GM23338 (cell line): ENCODE measurements around the gene C1orf198. TPM values are rescaled to one million over a fixed set of nuclear protein-coding genes. Genes with fewer than 3 reads are reported as not detected.

Experiments used
- ATAC-seq: fragments of 200-7000 bp; cut with Tn5 transposase; 3 replicates; pipeline ENCODE4 v1.9.1; 2020
- DNase-seq: peaks from one replicate; pipeline ENCODE4 v3.0.0-alpha.2; 2015; ENCODE audit warnings: low spot score
- H2AFZ ChIP-seq: fragments of 200-600 bp; sonication (generic); 2 replicates; pipeline ENCODE4 v1.8.0; 2016; ENCODE audit warnings: antibody characterized with exemption, mild to moderate bottlenecking, moderate library complexity
- H3F3A ChIP-seq: fragments of 200-600 bp; sonication (generic); replicated peaks from 2 replicates; pipeline ENCODE4 v1.8.0; 2017; ENCODE audit warnings: antibody characterized with exemption, mixed run types, low read depth
- H3K27ac ChIP-seq: fragments of 200-600 bp; sonication (generic); 2 replicates; pipeline ENCODE4 v1.6.1; 2016; ENCODE audit warnings: low read depth
- H3K27me3 ChIP-seq: fragments of 200-600 bp; sonication (generic); 2 replicates; pipeline ENCODE4 v1.8.0; 2016; ENCODE audit warnings: mild to moderate bottlenecking, mixed run types, moderate library complexity; ENCODE audit not compliant: insufficient read depth
- H3K36me3 ChIP-seq: fragments of 200-600 bp; sonication (generic); 2 replicates; pipeline ENCODE4 v1.8.0; 2016; ENCODE audit warnings: mild to moderate bottlenecking; ENCODE audit not compliant: insufficient read depth
- H3K4me1 ChIP-seq: fragments of 200-600 bp; sonication (generic); 2 replicates; pipeline ENCODE4 v1.8.0; 2016; ENCODE audit warnings: mild to moderate bottlenecking, moderate library complexity; ENCODE audit not compliant: insufficient read depth
- H3K4me2 ChIP-seq: fragments of 200-600 bp; sonication (generic); 2 replicates; pipeline ENCODE4 v1.7.1; 2017; ENCODE audit warnings: mixed run types
- H3K4me3 ChIP-seq: fragments of 200-600 bp; sonication (generic); 2 replicates; pipeline ENCODE4 v1.6.1; 2016; ENCODE audit warnings: mixed run types
- H3K79me2 ChIP-seq: fragments of 200-600 bp; sonication (generic); replicated peaks from 2 replicates; pipeline ENCODE4 v1.8.0; 2017; ENCODE audit warnings: mild to moderate bottlenecking; ENCODE audit not compliant: insufficient read depth
- H3K9me2 ChIP-seq: fragments of 200-600 bp; sonication (generic); 2 replicates; pipeline ENCODE4 v1.8.0; 2017; ENCODE audit not compliant: insufficient read depth
- H4K20me1 ChIP-seq: fragments of 200-600 bp; sonication (generic); replicated peaks from 2 replicates; pipeline ENCODE4 v1.8.0; 2017; ENCODE audit warnings: mild to moderate bottlenecking; ENCODE audit not compliant: insufficient read depth
- H3K27ac Mint-ChIP-seq: 2 replicates; pipeline ENCODE4 v1.8.0; 2020; ENCODE audit warnings: inconsistent platforms, mild to moderate bottlenecking, moderate library complexity, mixed read lengths
- H3K27me3 Mint-ChIP-seq: 3 replicates; pipeline ENCODE4 v1.8.0; 2022; ENCODE audit warnings: low read depth, mild to moderate bottlenecking, moderate library complexity, mixed read lengths, inconsistent platforms; ENCODE audit not compliant: insufficient read depth, poor library complexity
- H3K36me3 Mint-ChIP-seq: 3 replicates; pipeline ENCODE4 v1.8.0; 2021; ENCODE audit warnings: low read depth, mild to moderate bottlenecking, inconsistent platforms, moderate library complexity, mixed read lengths
- H3K4me1 Mint-ChIP-seq: 3 replicates; pipeline ENCODE4 v1.8.0; 2020; ENCODE audit warnings: mild to moderate bottlenecking, inconsistent platforms, mixed read lengths
- H3K4me3 Mint-ChIP-seq: 3 replicates; pipeline ENCODE4 v1.8.0; 2021; ENCODE audit warnings: moderate library complexity, mild to moderate bottlenecking, inconsistent platforms, mixed read lengths
- H3K9me3 Mint-ChIP-seq: 3 replicates; pipeline ENCODE4 v1.8.0; 2020; ENCODE audit warnings: moderate library complexity, mild to moderate bottlenecking, inconsistent platforms, mixed read lengths
- CREB1 ChIP-seq: fragments of 250-450 bp; sonication (Bioruptor Pico); IDR thresholded peaks from 2 replicates; pipeline ENCODE4 v1.5.0; 2020; ENCODE audit warnings: low read depth, mild to moderate bottlenecking, moderate library complexity
- EZH2 ChIP-seq: fragments of 200-600 bp; sonication (generic); IDR thresholded peaks from one replicate; pipeline ENCODE4 v1.8.0; 2017; ENCODE audit warnings: antibody characterized with exemption, mild to moderate bottlenecking, low read depth; ENCODE audit not compliant: unreplicated experiment
- EZH2phosphoT487 ChIP-seq: fragments of 200-600 bp; sonication (generic); IDR thresholded peaks from one replicate; pipeline ENCODE4 v1.8.1; 2018; ENCODE audit warnings: antibody characterized with exemption; ENCODE audit not compliant: unreplicated experiment
- JUNB ChIP-seq: IDR thresholded peaks from one replicate; pipeline ENCODE4 v1.6.1; 2016; ENCODE audit warnings: antibody characterized with exemption; ENCODE audit not compliant: unreplicated experiment
- NANOG ChIP-seq: IDR thresholded peaks from 2 replicates; pipeline ENCODE4 v1.6.1; 2016; ENCODE audit warnings: antibody characterized with exemption, borderline replicate concordance
- POLR2AphosphoS5 ChIP-seq: IDR thresholded peaks from 2 replicates; pipeline ENCODE4 v1.6.1; 2016; ENCODE audit warnings: antibody characterized with exemption, low read depth
- STAT1 ChIP-seq: IDR thresholded peaks from one replicate; pipeline ENCODE4 v1.6.1; 2016; ENCODE audit warnings: antibody characterized with exemption; ENCODE audit not compliant: unreplicated experiment
- ZNF114 ChIP-seq: fragments of 250-450 bp; sonication (Bioruptor Pico); IDR thresholded peaks from 2 replicates; pipeline ENCODE4 v1.5.0; 2020; ENCODE audit warnings: mild to moderate bottlenecking, moderate library complexity
- ZNF331 ChIP-seq: fragments of 250-450 bp; sonication (Bioruptor Pico); IDR thresholded peaks from 2 replicates; pipeline ENCODE4 v1.5.0; 2020; ENCODE audit warnings: low read depth, mild to moderate bottlenecking, moderate library complexity
- polyA plus RNA-seq: library from polyadenylated mRNA; unstranded; fragments of >200 nt; fragmentation: Nextera tagmentation; extraction: Ambion mirVana; gene quantifications from 2 replicates; pipeline ENCODE4 v1.2.1, GENCODE V29; 2016
- total RNA-seq: library from RNA; depleted of rRNA; stranded (reverse); fragments of >200 nt; shearing (Covaris generic); gene quantifications from 2 replicates; pipeline ENCODE4 v1.2.3, GENCODE V29; 2014
- TF ChIP-seq, protein P1 (sequence below): IDR thresholded peaks from 2 replicates; pipeline ENCODE4 v1.6.1; 2016; ENCODE audit warnings: antibody characterized with exemption
- TF ChIP-seq, protein P2 (sequence below): fragments of 250-450 bp; sonication (Bioruptor Pico); IDR thresholded peaks from 2 replicates; pipeline ENCODE4 v1.5.0; 2020; ENCODE audit warnings: mild to moderate bottlenecking, moderate library complexity
- TF ChIP-seq, protein P3 (sequence below): IDR thresholded peaks from one replicate; pipeline ENCODE4 v1.6.1; 2018; ENCODE audit warnings: antibody characterized with exemption; ENCODE audit not compliant: unreplicated experiment
- TF ChIP-seq, protein P4 (sequence below), 2 experiments: fragments of 200-600 bp in 1 of 2; sonication (generic) in 1 of 2; conservative IDR thresholded peaks; 2 replicates each; pipeline versions ENCODE4 v1.5.1 to v1.6.1; 2016 to 2017; ENCODE audit warnings: antibody characterized with exemption in 2 of 2, low read depth in 2 of 2, mild to moderate bottlenecking in 2 of 2, moderate library complexity in 1 of 2

The C1orf198 gene
- total and polyA plus RNA-seq, 2 experiments from 2014 or later = 14.9 to 46.6 TPM

DNA sequence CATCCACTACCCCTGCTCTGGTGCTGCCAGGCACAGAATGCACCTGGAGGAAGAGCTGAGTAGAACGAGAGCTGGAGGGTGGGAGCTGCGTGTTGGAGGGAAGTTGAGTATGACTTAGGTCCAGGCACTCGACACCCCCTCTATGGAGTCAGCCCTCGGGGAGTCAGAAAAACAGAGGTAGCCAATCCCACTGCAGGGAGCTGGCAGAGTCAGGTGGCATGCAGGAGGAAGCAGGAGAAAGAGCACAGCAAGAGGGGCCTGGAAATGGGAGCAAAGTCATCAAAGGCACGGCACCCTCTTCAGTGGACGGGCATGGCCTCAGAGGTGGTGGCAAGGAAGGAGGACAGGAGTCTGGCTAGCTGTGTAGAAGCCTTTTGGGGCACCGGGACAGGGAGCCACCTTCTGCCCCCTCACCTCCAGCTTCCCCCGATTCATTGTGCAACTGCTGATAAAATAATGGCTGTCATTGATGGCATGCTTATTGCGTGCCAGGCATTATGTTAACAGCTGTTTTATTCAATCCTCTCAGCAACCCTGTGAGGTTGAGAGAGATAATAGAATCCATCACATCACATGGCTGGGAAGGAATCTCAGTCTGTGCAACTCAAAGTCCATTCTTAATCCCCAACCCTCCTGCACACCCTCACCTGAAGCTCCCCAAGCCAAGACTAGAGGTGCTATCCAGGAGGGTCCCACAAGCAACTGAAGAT, 42.0 kb downstream of the C1orf198 start:
- Mint-ChIP-seq H3K9me3 (no peaks in the 10 kb centered on the region), H3K27ac (no peak overlapping the region), H3K4me1 (no peaks in the 10 kb centered on the region), H3K27me3 (peaks cover 2% of the 10 kb centered on the region), H3K4me3 (no peak overlapping the region), H3K36me3 (no peaks in the 10 kb centered on the region)
- Histone ChIP-seq H3K4me2 (no peak overlapping the region), H3K4me3 (no peak overlapping the region), H3K27ac (no peak overlapping the region), H3K36me3 (no peaks in the 10 kb centered on the region), H3K4me1 (no peaks in the 10 kb centered on the region), H2AFZ (no peak overlapping the region), H4K20me1 (no peaks in the 10 kb centered on the region; the same call in 1 of the 2 replicates), H3K79me2 (no peaks in the 10 kb centered on the region), H3K9me2 (no peaks in the 10 kb centered on the region), H3F3A (no peaks in the 10 kb centered on the region), H3K27me3 (no peaks in the 10 kb centered on the region)
- DNase-seq (no peak), ATAC-seq (no peak)
- TF ChIP-seq, protein P1, sequence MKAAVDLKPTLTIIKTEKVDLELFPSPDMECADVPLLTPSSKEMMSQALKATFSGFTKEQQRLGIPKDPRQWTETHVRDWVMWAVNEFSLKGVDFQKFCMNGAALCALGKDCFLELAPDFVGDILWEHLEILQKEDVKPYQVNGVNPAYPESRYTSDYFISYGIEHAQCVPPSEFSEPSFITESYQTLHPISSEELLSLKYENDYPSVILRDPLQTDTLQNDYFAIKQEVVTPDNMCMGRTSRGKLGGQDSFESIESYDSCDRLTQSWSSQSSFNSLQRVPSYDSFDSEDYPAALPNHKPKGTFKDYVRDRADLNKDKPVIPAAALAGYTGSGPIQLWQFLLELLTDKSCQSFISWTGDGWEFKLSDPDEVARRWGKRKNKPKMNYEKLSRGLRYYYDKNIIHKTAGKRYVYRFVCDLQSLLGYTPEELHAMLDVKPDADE = no peak
- TF ChIP-seq STAT1 = no peak
- no peak for TF ChIP-seq ZNF114
- no peak for TF ChIP-seq EZH2phosphoT487
- no peak for TF ChIP-seq JUNB
- TF ChIP-seq POLR2AphosphoS5 = no peak
- no peak for TF ChIP-seq CREB1 (CRISPR knock-in tag)
- no peak for TF ChIP-seq NANOG
- no peak for TF ChIP-seq EZH2
- no peak for TF ChIP-seq ZNF331 (CRISPR knock-in tag)
- TF ChIP-seq, protein P2, sequence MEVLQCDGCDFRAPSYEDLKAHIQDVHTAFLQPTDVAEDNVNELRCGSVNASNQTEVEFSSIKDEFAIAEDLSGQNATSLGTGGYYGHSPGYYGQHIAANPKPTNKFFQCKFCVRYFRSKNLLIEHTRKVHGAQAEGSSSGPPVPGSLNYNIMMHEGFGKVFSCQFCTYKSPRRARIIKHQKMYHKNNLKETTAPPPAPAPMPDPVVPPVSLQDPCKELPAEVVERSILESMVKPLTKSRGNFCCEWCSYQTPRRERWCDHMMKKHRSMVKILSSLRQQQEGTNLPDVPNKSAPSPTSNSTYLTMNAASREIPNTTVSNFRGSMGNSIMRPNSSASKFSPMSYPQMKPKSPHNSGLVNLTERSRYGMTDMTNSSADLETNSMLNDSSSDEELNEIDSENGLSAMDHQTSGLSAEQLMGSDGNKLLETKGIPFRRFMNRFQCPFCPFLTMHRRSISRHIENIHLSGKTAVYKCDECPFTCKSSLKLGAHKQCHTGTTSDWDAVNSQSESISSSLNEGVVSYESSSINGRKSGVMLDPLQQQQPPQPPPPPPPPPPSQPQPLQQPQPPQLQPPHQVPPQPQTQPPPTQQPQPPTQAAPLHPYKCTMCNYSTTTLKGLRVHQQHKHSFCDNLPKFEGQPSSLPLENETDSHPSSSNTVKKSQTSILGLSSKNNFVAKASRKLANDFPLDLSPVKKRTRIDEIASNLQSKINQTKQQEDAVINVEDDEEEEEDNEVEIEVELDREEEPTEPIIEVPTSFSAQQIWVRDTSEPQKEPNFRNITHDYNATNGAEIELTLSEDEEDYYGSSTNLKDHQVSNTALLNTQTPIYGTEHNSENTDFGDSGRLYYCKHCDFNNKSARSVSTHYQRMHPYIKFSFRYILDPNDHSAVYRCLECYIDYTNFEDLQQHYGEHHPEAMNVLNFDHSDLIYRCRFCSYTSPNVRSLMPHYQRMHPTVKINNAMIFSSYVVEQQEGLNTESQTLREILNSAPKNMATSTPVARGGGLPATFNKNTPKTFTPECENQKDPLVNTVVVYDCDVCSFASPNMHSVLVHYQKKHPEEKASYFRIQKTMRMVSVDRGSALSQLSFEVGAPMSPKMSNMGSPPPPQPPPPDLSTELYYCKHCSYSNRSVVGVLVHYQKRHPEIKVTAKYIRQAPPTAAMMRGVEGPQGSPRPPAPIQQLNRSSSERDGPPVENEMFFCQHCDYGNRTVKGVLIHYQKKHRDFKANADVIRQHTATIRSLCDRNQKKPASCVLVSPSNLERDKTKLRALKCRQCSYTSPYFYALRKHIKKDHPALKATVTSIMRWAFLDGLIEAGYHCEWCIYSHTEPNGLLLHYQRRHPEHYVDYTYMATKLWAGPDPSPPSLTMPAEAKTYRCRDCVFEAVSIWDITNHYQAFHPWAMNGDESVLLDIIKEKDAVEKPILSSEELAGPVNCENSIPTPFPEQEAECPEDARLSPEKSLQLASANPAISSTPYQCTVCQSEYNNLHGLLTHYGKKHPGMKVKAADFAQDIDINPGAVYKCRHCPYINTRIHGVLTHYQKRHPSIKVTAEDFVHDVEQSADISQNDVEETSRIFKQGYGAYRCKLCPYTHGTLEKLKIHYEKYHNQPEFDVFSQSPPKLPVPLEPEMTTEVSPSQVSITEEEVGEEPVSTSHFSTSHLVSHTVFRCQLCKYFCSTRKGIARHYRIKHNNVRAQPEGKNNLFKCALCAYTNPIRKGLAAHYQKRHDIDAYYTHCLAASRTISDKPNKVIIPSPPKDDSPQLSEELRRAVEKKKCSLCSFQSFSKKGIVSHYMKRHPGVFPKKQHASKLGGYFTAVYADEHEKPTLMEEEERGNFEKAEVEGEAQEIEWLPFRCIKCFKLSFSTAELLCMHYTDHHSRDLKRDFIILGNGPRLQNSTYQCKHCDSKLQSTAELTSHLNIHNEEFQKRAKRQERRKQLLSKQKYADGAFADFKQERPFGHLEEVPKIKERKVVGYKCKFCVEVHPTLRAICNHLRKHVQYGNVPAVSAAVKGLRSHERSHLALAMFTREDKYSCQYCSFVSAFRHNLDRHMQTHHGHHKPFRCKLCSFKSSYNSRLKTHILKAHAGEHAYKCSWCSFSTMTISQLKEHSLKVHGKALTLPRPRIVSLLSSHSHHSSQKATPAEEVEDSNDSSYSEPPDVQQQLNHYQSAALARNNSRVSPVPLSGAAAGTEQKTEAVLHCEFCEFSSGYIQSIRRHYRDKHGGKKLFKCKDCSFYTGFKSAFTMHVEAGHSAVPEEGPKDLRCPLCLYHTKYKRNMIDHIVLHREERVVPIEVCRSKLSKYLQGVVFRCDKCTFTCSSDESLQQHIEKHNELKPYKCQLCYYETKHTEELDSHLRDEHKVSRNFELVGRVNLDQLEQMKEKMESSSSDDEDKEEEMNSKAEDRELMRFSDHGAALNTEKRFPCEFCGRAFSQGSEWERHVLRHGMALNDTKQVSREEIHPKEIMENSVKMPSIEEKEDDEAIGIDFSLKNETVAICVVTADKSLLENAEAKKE = no peak
- TF ChIP-seq, protein P3, sequence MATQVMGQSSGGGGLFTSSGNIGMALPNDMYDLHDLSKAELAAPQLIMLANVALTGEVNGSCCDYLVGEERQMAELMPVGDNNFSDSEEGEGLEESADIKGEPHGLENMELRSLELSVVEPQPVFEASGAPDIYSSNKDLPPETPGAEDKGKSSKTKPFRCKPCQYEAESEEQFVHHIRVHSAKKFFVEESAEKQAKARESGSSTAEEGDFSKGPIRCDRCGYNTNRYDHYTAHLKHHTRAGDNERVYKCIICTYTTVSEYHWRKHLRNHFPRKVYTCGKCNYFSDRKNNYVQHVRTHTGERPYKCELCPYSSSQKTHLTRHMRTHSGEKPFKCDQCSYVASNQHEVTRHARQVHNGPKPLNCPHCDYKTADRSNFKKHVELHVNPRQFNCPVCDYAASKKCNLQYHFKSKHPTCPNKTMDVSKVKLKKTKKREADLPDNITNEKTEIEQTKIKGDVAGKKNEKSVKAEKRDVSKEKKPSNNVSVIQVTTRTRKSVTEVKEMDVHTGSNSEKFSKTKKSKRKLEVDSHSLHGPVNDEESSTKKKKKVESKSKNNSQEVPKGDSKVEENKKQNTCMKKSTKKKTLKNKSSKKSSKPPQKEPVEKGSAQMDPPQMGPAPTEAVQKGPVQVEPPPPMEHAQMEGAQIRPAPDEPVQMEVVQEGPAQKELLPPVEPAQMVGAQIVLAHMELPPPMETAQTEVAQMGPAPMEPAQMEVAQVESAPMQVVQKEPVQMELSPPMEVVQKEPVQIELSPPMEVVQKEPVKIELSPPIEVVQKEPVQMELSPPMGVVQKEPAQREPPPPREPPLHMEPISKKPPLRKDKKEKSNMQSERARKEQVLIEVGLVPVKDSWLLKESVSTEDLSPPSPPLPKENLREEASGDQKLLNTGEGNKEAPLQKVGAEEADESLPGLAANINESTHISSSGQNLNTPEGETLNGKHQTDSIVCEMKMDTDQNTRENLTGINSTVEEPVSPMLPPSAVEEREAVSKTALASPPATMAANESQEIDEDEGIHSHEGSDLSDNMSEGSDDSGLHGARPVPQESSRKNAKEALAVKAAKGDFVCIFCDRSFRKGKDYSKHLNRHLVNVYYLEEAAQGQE = no peak
- TF ChIP-seq, protein P4, sequence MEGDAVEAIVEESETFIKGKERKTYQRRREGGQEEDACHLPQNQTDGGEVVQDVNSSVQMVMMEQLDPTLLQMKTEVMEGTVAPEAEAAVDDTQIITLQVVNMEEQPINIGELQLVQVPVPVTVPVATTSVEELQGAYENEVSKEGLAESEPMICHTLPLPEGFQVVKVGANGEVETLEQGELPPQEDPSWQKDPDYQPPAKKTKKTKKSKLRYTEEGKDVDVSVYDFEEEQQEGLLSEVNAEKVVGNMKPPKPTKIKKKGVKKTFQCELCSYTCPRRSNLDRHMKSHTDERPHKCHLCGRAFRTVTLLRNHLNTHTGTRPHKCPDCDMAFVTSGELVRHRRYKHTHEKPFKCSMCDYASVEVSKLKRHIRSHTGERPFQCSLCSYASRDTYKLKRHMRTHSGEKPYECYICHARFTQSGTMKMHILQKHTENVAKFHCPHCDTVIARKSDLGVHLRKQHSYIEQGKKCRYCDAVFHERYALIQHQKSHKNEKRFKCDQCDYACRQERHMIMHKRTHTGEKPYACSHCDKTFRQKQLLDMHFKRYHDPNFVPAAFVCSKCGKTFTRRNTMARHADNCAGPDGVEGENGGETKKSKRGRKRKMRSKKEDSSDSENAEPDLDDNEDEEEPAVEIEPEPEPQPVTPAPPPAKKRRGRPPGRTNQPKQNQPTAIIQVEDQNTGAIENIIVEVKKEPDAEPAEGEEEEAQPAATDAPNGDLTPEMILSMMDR (conservative IDR thresholded peaks at IDR 0.05; ENCODE audit: low read depth in 2 of 2) = no peak
